Measurements from ENCODE around the gene ARHGEF37.

The ARHGEF37 gene

DNA sequence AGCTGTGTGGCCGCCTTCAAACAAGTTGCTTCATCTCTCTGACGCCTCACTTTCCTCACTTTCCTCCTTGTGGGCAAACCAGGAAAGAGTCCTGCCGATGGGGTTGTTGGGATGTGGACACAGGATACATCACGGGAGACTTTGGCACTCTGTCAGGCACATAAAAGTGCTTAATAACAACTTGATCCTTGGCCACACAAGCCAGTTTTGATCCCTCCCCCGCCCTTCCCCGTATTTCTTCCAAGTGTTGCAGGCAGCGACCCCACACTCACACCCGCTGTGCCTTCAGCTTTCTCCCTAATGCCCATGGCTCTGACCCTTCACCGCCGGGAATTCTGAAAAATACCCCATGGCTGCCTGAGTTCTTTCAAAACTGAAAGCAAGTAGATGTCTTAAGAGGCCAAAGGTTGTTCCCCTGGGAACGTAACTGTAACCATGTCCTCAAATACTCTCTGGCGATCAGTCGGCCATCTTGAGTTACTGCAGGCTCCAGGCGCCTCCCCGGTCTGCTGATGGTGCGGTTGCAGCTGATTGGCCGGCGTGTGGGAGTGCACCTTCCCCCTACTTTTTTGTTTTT is 59.8 kb downstream of the ARHGEF37 start:
- in situ Hi-C loops (cut with MboI; ENCODE audit: low pct_unique_long_range_greater_than_20kb, low sequenced_read_pairs, unreplicated experiment): loop anchor here (10.0 to 25.0 kb wide), 2 partner anchors 184 to 571 kb away; no protein-coding TSS in a partner anchor
- no peak for DNase-seq (ENCODE audit: low spot score)
- TF ChIP-seq, protein P1, sequence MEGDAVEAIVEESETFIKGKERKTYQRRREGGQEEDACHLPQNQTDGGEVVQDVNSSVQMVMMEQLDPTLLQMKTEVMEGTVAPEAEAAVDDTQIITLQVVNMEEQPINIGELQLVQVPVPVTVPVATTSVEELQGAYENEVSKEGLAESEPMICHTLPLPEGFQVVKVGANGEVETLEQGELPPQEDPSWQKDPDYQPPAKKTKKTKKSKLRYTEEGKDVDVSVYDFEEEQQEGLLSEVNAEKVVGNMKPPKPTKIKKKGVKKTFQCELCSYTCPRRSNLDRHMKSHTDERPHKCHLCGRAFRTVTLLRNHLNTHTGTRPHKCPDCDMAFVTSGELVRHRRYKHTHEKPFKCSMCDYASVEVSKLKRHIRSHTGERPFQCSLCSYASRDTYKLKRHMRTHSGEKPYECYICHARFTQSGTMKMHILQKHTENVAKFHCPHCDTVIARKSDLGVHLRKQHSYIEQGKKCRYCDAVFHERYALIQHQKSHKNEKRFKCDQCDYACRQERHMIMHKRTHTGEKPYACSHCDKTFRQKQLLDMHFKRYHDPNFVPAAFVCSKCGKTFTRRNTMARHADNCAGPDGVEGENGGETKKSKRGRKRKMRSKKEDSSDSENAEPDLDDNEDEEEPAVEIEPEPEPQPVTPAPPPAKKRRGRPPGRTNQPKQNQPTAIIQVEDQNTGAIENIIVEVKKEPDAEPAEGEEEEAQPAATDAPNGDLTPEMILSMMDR (IDR thresholded peaks at IDR 0.05; ENCODE audit: extremely low read depth, insufficient read depth, missing control alignments): no peak

DNA sequence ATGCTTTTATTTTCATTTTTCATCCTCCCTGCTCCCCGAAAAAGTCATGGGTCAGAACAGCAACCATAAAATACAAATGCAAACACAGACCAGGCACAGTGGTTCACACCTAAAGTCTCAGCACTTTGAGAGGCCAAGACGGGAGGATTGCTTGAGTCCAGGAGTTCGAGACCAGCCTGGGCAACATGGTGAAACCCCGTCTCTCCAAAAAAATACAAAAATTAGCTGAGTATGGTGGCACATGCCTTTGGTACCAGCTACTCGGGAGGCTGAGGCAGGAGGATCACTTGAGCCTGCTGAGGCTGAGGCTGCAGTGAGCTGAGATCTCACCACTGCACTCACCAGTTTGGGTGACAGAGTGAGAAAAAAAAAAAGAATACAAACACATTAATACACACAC is 60.3 kb downstream of the ARHGEF37 start:
- no peak for DNase-seq (ENCODE audit: low spot score)
- in situ Hi-C loops (cut with MboI; ENCODE audit: low pct_unique_long_range_greater_than_20kb, low sequenced_read_pairs, unreplicated experiment): loop anchor here (10.0 to 25.0 kb wide), 2 partner anchors 183 to 571 kb away; no protein-coding TSS in a partner anchor
- TF ChIP-seq, protein P1 (IDR thresholded peaks at IDR 0.05; ENCODE audit: extremely low read depth, insufficient read depth, missing control alignments): no peak

DNA sequence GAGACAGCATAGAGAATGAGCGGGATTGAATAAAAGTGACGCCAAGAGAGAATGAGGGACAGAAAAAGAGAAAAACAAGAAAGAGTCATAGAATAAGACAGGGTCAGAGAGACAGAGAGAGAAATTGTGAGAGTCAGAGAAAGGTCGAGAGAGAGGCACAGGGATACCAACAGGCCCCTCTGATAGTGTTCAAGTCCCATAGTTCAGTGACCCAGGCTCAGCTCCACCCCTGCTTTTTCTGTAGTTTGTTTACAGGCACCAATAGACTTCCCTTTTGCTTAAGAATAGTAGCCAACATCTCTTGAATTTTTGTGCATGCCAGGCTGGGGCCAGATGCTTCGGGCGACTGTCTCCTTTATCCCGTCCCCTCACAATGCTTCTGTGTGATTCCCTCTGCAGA is 62.5 kb downstream of the ARHGEF37 start:
- in situ Hi-C loops (cut with MboI; ENCODE audit: low pct_unique_long_range_greater_than_20kb, low sequenced_read_pairs, unreplicated experiment): loop anchor here (10.0 to 25.0 kb wide), 2 partner anchors 181 to 569 kb away; no protein-coding TSS in a partner anchor
- TF ChIP-seq, protein P1 (IDR thresholded peaks at IDR 0.05; ENCODE audit: extremely low read depth, insufficient read depth, missing control alignments): no peak
- no peak for DNase-seq (ENCODE audit: low spot score)

DNA sequence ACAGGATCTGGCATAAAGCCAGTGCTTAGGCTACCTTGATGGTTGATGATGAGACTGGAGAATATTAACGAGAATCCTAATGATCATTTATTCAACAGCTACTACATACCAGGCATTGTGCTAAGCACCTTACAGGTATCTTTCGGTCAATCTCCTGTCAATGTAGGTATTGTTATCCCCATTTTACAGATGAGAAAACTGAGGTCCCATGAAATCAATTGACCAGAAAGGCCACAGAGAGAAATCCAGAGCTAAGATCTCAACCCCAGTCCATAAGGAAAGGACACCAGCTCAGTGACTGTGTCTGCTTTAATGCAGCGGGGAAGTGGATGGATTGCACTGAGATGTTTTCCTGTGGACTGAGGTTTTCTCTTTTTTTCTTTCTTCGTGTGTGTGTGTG is 63.3 kb downstream of the ARHGEF37 start:
- in situ Hi-C loops (cut with MboI; ENCODE audit: low pct_unique_long_range_greater_than_20kb, low sequenced_read_pairs, unreplicated experiment): loop anchor here (10.0 to 25.0 kb wide), 2 partner anchors 180 to 568 kb away; no protein-coding TSS in a partner anchor
- no peak for DNase-seq (ENCODE audit: low spot score)
- TF ChIP-seq, protein P1 (IDR thresholded peaks at IDR 0.05; ENCODE audit: extremely low read depth, insufficient read depth, missing control alignments): no peak

DNA sequence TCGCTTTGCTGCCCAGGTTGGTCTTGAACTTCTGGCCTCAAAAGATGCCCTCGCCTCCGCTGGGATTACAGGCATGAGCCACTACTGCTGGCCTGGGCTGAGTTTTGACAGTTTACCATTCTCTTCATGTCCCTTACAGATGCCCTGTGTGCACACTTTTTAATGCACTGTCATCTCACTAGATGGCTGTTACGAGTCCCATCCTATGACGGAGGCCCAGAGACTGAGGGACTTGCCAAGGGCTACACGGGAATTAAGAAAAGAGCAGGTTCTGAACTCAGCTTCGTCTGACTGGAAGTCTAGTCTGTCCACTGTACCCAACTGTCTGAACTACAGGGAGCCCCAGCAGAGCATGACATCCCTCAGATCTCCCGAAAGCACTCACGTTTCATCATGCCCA is 63.9 kb downstream of the ARHGEF37 start:
- TF ChIP-seq, protein P1 (IDR thresholded peaks at IDR 0.05; ENCODE audit: extremely low read depth, insufficient read depth, missing control alignments): no peak
- in situ Hi-C loops (cut with MboI; ENCODE audit: low pct_unique_long_range_greater_than_20kb, low sequenced_read_pairs, unreplicated experiment): loop anchor here (10.0 to 25.0 kb wide), 2 partner anchors 180 to 567 kb away; no protein-coding TSS in a partner anchor
- DNase-seq (ENCODE audit: low spot score): no peak

DNA sequence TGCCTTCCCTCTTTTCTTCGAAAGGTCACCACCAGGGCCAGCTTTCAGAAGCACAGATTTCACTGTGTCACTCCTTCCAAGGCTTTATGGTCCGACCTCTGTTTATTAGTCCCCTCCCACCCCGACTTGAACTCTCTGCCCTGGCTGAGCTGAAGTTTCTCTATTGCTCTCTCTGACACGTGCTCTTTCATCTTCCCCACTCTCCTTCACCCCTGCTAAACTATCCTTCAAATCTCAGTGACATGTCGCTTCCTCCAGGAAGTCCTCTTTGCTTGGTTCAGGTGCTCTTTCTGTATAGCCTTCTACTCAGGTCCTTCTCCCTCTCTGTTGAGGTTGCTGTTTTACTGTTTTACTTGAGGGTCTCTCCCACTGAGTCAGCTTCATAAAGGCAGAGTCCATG is 64.4 kb downstream of the ARHGEF37 start:
- TF ChIP-seq, protein P1 (IDR thresholded peaks at IDR 0.05; ENCODE audit: extremely low read depth, insufficient read depth, missing control alignments): no peak
- in situ Hi-C loops (cut with MboI; ENCODE audit: low pct_unique_long_range_greater_than_20kb, low sequenced_read_pairs, unreplicated experiment): loop anchor here (10.0 to 25.0 kb wide), 2 partner anchors 179 to 567 kb away; no protein-coding TSS in a partner anchor
- no peak for DNase-seq (ENCODE audit: low spot score)
